Stimulated activated CD4-positive, alpha-beta T cell treated with anti-CD3 and anti-CD28 coated beads, Interleukin-2, amount 100 ng/mL, for 4 hours (primary cell): Measurements from ENCODE around the gene OTOP2.

Source experiments
- DNase-seq: peaks from one replicate; pipeline ENCODE4 v3.0.0-alpha.2; 2020; ENCODE audit warnings: low read depth

The OTOP2 gene

GRCh38 chr17:74924250-74924948 is at the start of gene OTOP2:
OTOP2 (plus strand) TSS chr17:74924273; CDS start chr17:74924633, 360 bp downstream.
- DNase-seq, result no peak

GRCh38 chr17:74874615-74875037 is 49.4 kb upstream of the OTOP2 start:
- DNase-seq, result no peak

- DNase-seq, result no peak
Measured at GRCh38 chr17:74875155-74875976, 48.7 kb upstream of the OTOP2 start.

- no peak for DNase-seq
Measured at GRCh38 chr17:74875977-74876593, 48.0 kb upstream of the OTOP2 start.

- no peak for DNase-seq
Measured at GRCh38 chr17:74877592-74878548, 46.2 kb upstream of the OTOP2 start.

GRCh38 chr17:74878658-74879057 is 45.4 kb upstream of the OTOP2 start:
- no peak for DNase-seq

GRCh38 chr17:74879308-74879707 is 44.8 kb upstream of the OTOP2 start:
- DNase-seq, result no peak

GRCh38 chr17:74881073-74881472 is 43.0 kb upstream of the OTOP2 start:
- DNase-seq, result no peak

- no peak for DNase-seq
Measured at GRCh38 chr17:74882517-74883240, 41.4 kb upstream of the OTOP2 start.

GRCh38 chr17:74883241-74883745 is 40.8 kb upstream of the OTOP2 start:
- DNase-seq, result no peak

GRCh38 chr17:74888469-74888868 is 35.6 kb upstream of the OTOP2 start:
- DNase-seq, result no peak

- DNase-seq, result no peak
Measured at GRCh38 chr17:74890554-74890953, 33.5 kb upstream of the OTOP2 start.

GRCh38 chr17:74892013-74892841 is 31.8 kb upstream of the OTOP2 start:
- no peak for DNase-seq

GRCh38 chr17:74892974-74893911 is 30.8 kb upstream of the OTOP2 start, which contains the start of gene FADS6:
FADS6 (minus strand) TSS chr17:74893633; CDS start chr17:74893595, 38 bp downstream.
- DNase-seq, result no peak

GRCh38 chr17:74893936-74894671 is 30.0 kb upstream of the OTOP2 start:
- DNase-seq, result no peak

- no peak for DNase-seq
Measured at GRCh38 chr17:74898376-74898946, 25.6 kb upstream of the OTOP2 start.

GRCh38 chr17:74900208-74900607 is 23.9 kb upstream of the OTOP2 start:
- DNase-seq, result no peak
